Breast epithelium (tissue), 4 donors: ENCODE data around the gene SPINT4. TPM values are rescaled to one million over a fixed set of nuclear protein-coding genes. Genes with fewer than 3 reads are reported as not detected.
"Not testable (repeated sequence)": the region's sequence is repeated elsewhere in the genome, so short reads cannot be mapped to it uniquely, and the experiment has no call there.

Source experiments
- DNase-seq, 2 donors: peaks; one replicate each; pipeline ENCODE4 v3.0.0-alpha.2; 2019; ENCODE audit warnings: low spot score in 2 of 2
- H3K27ac ChIP-seq, 2 donors: fragments of 200-600 bp; sonication (generic) in 1 of 2; one replicate each; pipeline ENCODE4 v1.5.1; 2016 to 2019; ENCODE audit warnings: mild to moderate bottlenecking in 1 of 2
- H3K27me3 ChIP-seq, 2 donors: fragments of 200-600 bp; sonication (generic) in 1 of 2; one replicate each; pipeline versions ENCODE4 v1.5.1 to v1.6.0; 2017 to 2019; ENCODE audit warnings: control low read depth in 1 of 2, mild to moderate bottlenecking in 1 of 2
- H3K36me3 ChIP-seq: fragments of 200-600 bp; one replicate; pipeline ENCODE4 v1.5.1; 2019
- H3K4me1 ChIP-seq, 2 donors: fragments of 200-600 bp; sonication (generic); one replicate each; pipeline ENCODE4 v1.5.1; 2016 to 2019; ENCODE audit warnings: control low read depth in 1 of 2
- H3K4me3 ChIP-seq, 3 donors: fragments of 200-600 bp; sonication (generic); 1 replicate in 2 of 3; 2 replicates in 1 of 3; pipeline ENCODE4 v1.5.1; 2016 to 2019; ENCODE audit warnings: mild to moderate bottlenecking in 3 of 3, moderate library complexity in 2 of 3
- H3K9me3 ChIP-seq, 2 donors: fragments of 200-600 bp; sonication (generic) in 1 of 2; one replicate each; pipeline ENCODE4 v1.5.1; 2016 to 2019; ENCODE audit warnings: control low read depth in 1 of 2
- CTCF ChIP-seq, 3 donors: fragments of 450-650 bp; IDR thresholded peaks; one replicate each; pipeline ENCODE4 v1.5.1; 2016 to 2017; ENCODE audit warnings: antibody characterized with exemption in 3 of 3, mild to moderate bottlenecking in 3 of 3, moderate library complexity in 3 of 3
- POLR2A ChIP-seq: fragments of 450-650 bp; IDR thresholded peaks from one replicate; pipeline ENCODE4 v1.6.1; 2016; ENCODE audit warnings: antibody characterized with exemption, mild to moderate bottlenecking, moderate library complexity
- POLR2AphosphoS5 ChIP-seq, 3 donors: sonication (generic); formaldehyde crosslinking; IDR thresholded peaks; one replicate each; pipeline ENCODE4 v1.6.1; 2017; ENCODE audit warnings: antibody characterized with exemption in 3 of 3
- intact Hi-C: fragments of 100-400 bp; cut with DNase I; formaldehyde crosslinking; loops from one replicate; pipeline ENCODE4 v1.15.1; 2023; ENCODE audit warnings: low total_unique reads
- total RNA-seq, 3 donors: library from RNA; depleted of rRNA; stranded (reverse); fragments of >200 nt; gene quantifications; one replicate each; pipeline ENCODE4 v1.1.0, GENCODE V29; 2016

Gene SPINT4
- total RNA-seq, 3 donors from 2014 or later, result not detected

GRCh38 chr20:45701104-45701503, 21.0 kb upstream of the SPINT4 start:
- DNase-seq, result no peak

GRCh38 chr20:45701873-45702272, 20.3 kb upstream of the SPINT4 start, which contains the start of gene WFDC13:
WFDC13 (plus strand) TSS chr20:45702038; CDS start chr20:45702124, 86 bp downstream.
- Histone ChIP-seq H3K4me3 (no peak within 1 kb of the TSS), H3K9me3 (no peaks in the 10 kb centered on the region), H3K4me1 (no peaks in the 10 kb centered on the region), H3K27me3 (no peaks in the 10 kb centered on the region), H3K36me3 (no peaks in the 10 kb centered on the region), H3K27ac (no peak within 1 kb of the TSS)
- TF ChIP-seq CTCF (IDR thresholded peaks at IDR 0.05), result no peak
- intact Hi-C loops, result no loop called here
- no peak for DNase-seq

More at GRCh38 chr20:45701104-45701503, 21.0 kb upstream of the SPINT4 start:
- Histone ChIP-seq H3K4me3 (no peak overlapping the region), H3K27me3 (no peaks in the 10 kb centered on the region), H3K9me3 (no peaks in the 10 kb centered on the region), H3K27ac (no peak overlapping the region), H3K4me1 (no peaks in the 10 kb centered on the region), H3K36me3 (peaks cover 3% of the 10 kb centered on the region)
- intact Hi-C loops, result no loop called here
- TF ChIP-seq CTCF (IDR thresholded peaks at IDR 0.05) (no peak), POLR2A (no peak), POLR2AphosphoS5 (IDR thresholded peaks at IDR 0.05) (no peak)

GRCh38 chr20:45704969-45705637, 17.0 kb upstream of the SPINT4 start, which contains the start of gene WFDC10B:
WFDC10B (minus strand) TSS chr20:45705019; CDS start chr20:45685992, 19,027 bp downstream.
- DNase-seq, result no peak
- Histone ChIP-seq H3K9me3 (no peaks in the 10 kb centered on the region), H3K27ac (no peak within 1 kb of the TSS), H3K4me1 (no peaks in the 10 kb centered on the region), H3K36me3 (no peaks in the 10 kb centered on the region), H3K4me3 (no peak within 1 kb of the TSS), H3K27me3 (no peaks in the 10 kb centered on the region)
- TF ChIP-seq POLR2AphosphoS5 (IDR thresholded peaks at IDR 0.05) (no peak), POLR2A (no peak), CTCF (IDR thresholded peaks at IDR 0.05) (no peak)
- intact Hi-C loops, result no loop called here

GRCh38 chr20:45716141-45716688, 5.9 kb upstream of the SPINT4 start:
- H3K9me3 ChIP-seq, intact Hi-C loops, DNase-seq, H3K36me3 ChIP-seq, H3K4me1 ChIP-seq, H3K4me3 ChIP-seq, H3K27me3 ChIP-seq, H3K27ac ChIP-seq: not testable (repeated sequence)

GRCh38 chr20:45725134-45725533, 3.0 kb downstream of the SPINT4 start:
- TF ChIP-seq POLR2A, result no peak
- no peak for TF ChIP-seq POLR2AphosphoS5 (IDR thresholded peaks at IDR 0.05)
- no peak for TF ChIP-seq CTCF (IDR thresholded peaks at IDR 0.05)

More at GRCh38 chr20:45725134-45725533, 3.0 kb downstream of the SPINT4 start:
- no peaks in the 10 kb centered on the region for H3K9me3 ChIP-seq
- H3K4me3 ChIP-seq, result no peak overlapping the region
- H3K4me1 ChIP-seq, result no peaks in the 10 kb centered on the region
- no peak overlapping the region for H3K27ac ChIP-seq
- no peaks in the 10 kb centered on the region for H3K36me3 ChIP-seq
- intact Hi-C loops, result no loop called here
- H3K27me3 ChIP-seq, result no peaks in the 10 kb centered on the region
- no peak for DNase-seq
